ENCODE results near the gene RIPOR3.

DNA sequence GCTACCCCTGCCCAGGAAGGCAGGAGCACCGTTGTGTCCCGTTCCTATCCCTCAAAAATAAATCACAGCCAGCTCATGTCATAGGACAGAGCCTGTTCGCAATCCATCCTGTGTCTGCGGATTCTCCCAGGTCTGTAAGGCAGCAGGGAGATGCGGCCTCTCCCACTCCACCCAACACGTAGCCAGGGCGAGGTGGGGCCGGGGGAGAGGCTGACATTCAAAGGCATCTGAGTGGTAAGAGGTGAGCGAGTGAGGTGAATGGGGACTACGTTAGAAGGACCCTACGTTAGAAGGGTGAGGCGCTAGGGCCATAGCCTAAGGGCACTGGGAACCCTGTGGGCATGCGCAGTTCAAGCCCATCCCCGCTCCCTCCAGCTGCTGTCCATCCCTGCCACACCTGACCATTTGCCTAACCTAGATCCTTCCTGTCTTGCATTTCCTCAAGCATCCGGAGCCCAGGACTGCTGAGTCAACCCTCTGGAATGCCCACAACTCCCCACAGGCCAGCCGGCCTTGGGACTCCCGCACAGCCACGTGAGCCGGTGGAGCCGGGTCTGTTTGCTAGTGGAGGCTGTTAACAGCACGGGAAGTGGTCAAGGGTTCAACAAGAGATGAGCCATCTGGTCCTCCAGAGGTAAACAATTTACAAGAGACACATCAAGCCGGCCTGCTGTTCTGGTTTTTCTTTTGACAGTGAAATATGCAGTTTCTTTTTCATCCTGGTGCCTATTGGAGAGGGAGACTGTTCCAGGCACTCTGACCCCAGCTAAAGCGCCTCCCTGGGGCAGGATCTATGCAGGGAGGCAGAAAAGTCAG lies 45.9 kb downstream of the RIPOR3 start:
- TF ChIP-seq, protein P1, sequence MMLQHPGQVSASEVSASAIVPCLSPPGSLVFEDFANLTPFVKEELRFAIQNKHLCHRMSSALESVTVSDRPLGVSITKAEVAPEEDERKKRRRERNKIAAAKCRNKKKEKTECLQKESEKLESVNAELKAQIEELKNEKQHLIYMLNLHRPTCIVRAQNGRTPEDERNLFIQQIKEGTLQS (IDR thresholded peaks at IDR 0.05) = no peak
- TF ChIP-seq, protein P2, sequence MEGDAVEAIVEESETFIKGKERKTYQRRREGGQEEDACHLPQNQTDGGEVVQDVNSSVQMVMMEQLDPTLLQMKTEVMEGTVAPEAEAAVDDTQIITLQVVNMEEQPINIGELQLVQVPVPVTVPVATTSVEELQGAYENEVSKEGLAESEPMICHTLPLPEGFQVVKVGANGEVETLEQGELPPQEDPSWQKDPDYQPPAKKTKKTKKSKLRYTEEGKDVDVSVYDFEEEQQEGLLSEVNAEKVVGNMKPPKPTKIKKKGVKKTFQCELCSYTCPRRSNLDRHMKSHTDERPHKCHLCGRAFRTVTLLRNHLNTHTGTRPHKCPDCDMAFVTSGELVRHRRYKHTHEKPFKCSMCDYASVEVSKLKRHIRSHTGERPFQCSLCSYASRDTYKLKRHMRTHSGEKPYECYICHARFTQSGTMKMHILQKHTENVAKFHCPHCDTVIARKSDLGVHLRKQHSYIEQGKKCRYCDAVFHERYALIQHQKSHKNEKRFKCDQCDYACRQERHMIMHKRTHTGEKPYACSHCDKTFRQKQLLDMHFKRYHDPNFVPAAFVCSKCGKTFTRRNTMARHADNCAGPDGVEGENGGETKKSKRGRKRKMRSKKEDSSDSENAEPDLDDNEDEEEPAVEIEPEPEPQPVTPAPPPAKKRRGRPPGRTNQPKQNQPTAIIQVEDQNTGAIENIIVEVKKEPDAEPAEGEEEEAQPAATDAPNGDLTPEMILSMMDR (IDR thresholded peaks at IDR 0.05; ENCODE audit: low read depth, low read length, missing input control) = no peak
- TF ChIP-seq, protein P3, sequence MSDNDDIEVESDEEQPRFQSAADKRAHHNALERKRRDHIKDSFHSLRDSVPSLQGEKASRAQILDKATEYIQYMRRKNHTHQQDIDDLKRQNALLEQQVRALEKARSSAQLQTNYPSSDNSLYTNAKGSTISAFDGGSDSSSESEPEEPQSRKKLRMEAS (IDR thresholded peaks at IDR 0.05) = no peak
- no peak for TF ChIP-seq GABPA (IDR thresholded peaks at IDR 0.05 in 1 of 2, conservative IDR thresholded peaks at IDR 0.05 in 1 of 2)

Data from liver (tissue), 3 donors.